ENCODE results near the gene MTG2. TPM values are rescaled to one million over a fixed set of nuclear protein-coding genes. Genes with fewer than 3 reads are reported as not detected.

Gene MTG2
- total and polyA plus RNA-seq, 2 of the 8 experiments (the other 6 are each of a cell fraction or from before 2014, with no cell fraction given), result 14.4 to 22.8 TPM

DNA sequence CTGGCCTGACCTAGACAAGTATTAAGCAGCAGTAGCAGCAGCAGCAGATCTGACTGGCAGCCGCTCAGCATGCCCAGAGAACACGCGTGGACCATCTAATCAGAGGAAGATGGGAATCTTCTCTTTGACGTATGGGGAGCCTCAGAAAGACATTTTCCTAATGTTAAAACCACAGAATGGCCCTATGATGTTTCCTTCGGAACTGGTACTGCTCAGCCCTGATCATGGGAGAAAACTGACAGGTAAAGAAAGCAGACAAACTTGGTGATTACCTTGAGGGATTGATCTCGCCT is 45.8 kb upstream of the MTG2 start (continued):
- TF ChIP-seq EZH2 (IDR thresholded peaks at IDR 0.05; ENCODE audit: low read depth, low read length, severe bottlenecking) (no peak), JUND (IDR thresholded peaks at IDR 0.05; ENCODE audit: low read length) (no peak), BCL11A (IDR thresholded peaks at IDR 0.05; ENCODE audit: low read depth in 2 of 2, low read length in 2 of 2) (no peak), CHD2 (IDR thresholded peaks at IDR 0.05; ENCODE audit: low read length) (no peak), HDAC6 (IDR thresholded peaks at IDR 0.05; ENCODE audit: low read depth, low read length) (no peak)
